SK-N-SH (cell line): ENCODE measurements around the gene SPACA7. TPM values are rescaled to one million over a fixed set of nuclear protein-coding genes. Genes with fewer than 3 reads are reported as not detected.

Experiments used
- CTCF ChIA-PET: fragments of 300-600, 350-600 bp; formaldehyde crosslinking; extraction: SDS; loops from one replicate; lab custom pipeline; 2021; lab: Yijun Ruan, JAX
- POLR2A ChIA-PET: fragments of 350-600 bp; sonication (Branson Sonifier 250); formaldehyde crosslinking; extraction: SDS; loops from one replicate; lab custom pipeline; 2020; ENCODE audit warnings: antibody characterized with exemption, inconsistent platforms; lab: Yijun Ruan, JAX
- DNase-seq: peaks from one replicate; pipeline ENCODE4 v3.0.0; 2012
- H2AFZ ChIP-seq: fragments of 200-600 bp; sonication (generic); 2 replicates; pipeline ENCODE4 v1.8.1; 2016; ENCODE audit warnings: antibody characterized with exemption, mild to moderate bottlenecking, low read depth
- H3F3A ChIP-seq: fragments of 200-600 bp; sonication (generic); replicated peaks from 2 replicates; pipeline ENCODE3; 2016; ENCODE audit warnings: antibody characterized with exemption, mild to moderate bottlenecking; ENCODE audit not compliant: insufficient read depth
- H3K27ac ChIP-seq, 2 experiments: fragments of 200-500 bp in 1 of 2; fragments of 200-600 bp in 1 of 2; sonication (Bioruptor generic) in 1 of 2; sonication (generic), shearing (Covaris generic) in 1 of 2; 2 replicates each; pipeline versions ENCODE4 v1.5.1 to v1.6.1; 2014 to 2016; ENCODE audit warnings: low read depth in 2 of 2, inconsistent platforms in 1 of 2, low read length in 1 of 2, mild to moderate bottlenecking in 1 of 2, mixed read lengths in 1 of 2
- H3K27me3 ChIP-seq: fragments of 200-600 bp; sonication (generic), shearing (Covaris generic); 2 replicates; pipeline ENCODE4 v1.6.1; 2016; ENCODE audit warnings: mixed run types; ENCODE audit not compliant: insufficient read depth
- H3K36me3 ChIP-seq, 2 experiments: fragments of 200-500 bp in 1 of 2; fragments of 200-600 bp in 1 of 2; sonication (Bioruptor generic) in 1 of 2; sonication (generic) in 1 of 2; replicated peaks in 1 of 2; 2 replicates each; pipeline versions ENCODE3 to v1.5.1; 2014 to 2016; ENCODE audit warnings: low read length in 1 of 2, mild to moderate bottlenecking in 1 of 2; ENCODE audit not compliant: insufficient read depth in 2 of 2, control insufficient read depth in 1 of 2
- H3K4me1 ChIP-seq, 2 experiments: fragments of 200-500 bp in 1 of 2; fragments of 200-600 bp in 1 of 2; sonication (Bioruptor generic) in 1 of 2; sonication (generic), shearing (Covaris generic) in 1 of 2; 2 replicates each; pipeline versions ENCODE4 v1.5.1 to v1.6.1; 2014 to 2016; ENCODE audit warnings: low read depth in 1 of 2, low read length in 1 of 2, mixed run types in 1 of 2; ENCODE audit not compliant: insufficient read depth in 2 of 2, control insufficient read depth in 1 of 2
- H3K4me2 ChIP-seq: fragments of 200-600 bp; sonication (generic), shearing (Covaris generic); 2 replicates; pipeline ENCODE4 v1.6.1; 2017; ENCODE audit warnings: mixed run types
- H3K4me3 ChIP-seq, 2 experiments: fragments of 200-500 bp in 1 of 2; fragments of 200-600 bp in 1 of 2; sonication (Bioruptor generic) in 1 of 2; sonication (generic), shearing (Covaris generic) in 1 of 2; 2 replicates each; pipeline versions ENCODE4 v1.5.1 to v1.8.1; 2014 to 2016; ENCODE audit warnings: low read depth in 2 of 2, inconsistent platforms in 1 of 2, low read length in 1 of 2, mild to moderate bottlenecking in 1 of 2, mixed read lengths in 1 of 2, moderate library complexity in 1 of 2
- H3K79me2 ChIP-seq: fragments of 200-600 bp; sonication (generic); 2 replicates; pipeline ENCODE4 v1.8.1; 2017; ENCODE audit warnings: mild to moderate bottlenecking; ENCODE audit not compliant: insufficient read depth
- H3K9ac ChIP-seq: fragments of 200-600 bp; sonication (generic); 2 replicates; pipeline ENCODE4 v1.6.1; 2017; ENCODE audit warnings: mixed run types
- H3K9me2 ChIP-seq: fragments of 200-600 bp; sonication (generic); 2 replicates; pipeline ENCODE4 v1.6.1; 2017; ENCODE audit warnings: mixed run types
- H3K9me3 ChIP-seq: fragments of 200-600 bp; sonication (generic); 2 replicates; pipeline ENCODE4 v1.6.1; 2017; ENCODE audit warnings: mixed run types, mild to moderate bottlenecking, moderate library complexity
- H4K20me1 ChIP-seq: fragments of 200-600 bp; sonication (generic); 2 replicates; pipeline ENCODE4 v1.6.1; 2017; ENCODE audit warnings: mild to moderate bottlenecking, mixed run types; ENCODE audit not compliant: insufficient read depth
- CHD2 ChIP-seq: fragments of 150-350 bp; IDR thresholded peaks from 2 replicates; pipeline ENCODE4 v1.6.1; 2018; ENCODE audit warnings: low read length; ENCODE audit not compliant: partially characterized antibody
- EP300 ChIP-seq, 2 experiments: IDR thresholded peaks; 2 replicates each; pipeline versions ENCODE4 v1.4.0 to v1.6.1; 2012; ENCODE audit warnings: borderline replicate concordance in 1 of 2, low read depth in 1 of 2, low read length in 1 of 2
- EZH2phosphoT487 ChIP-seq: fragments of 200-600 bp; sonication (generic); IDR thresholded peaks from 2 replicates; pipeline ENCODE4 v1.6.1; 2017; ENCODE audit warnings: low read depth, mixed run types, mild to moderate bottlenecking, antibody characterized with exemption, moderate library complexity, borderline replicate concordance
- GABPA ChIP-seq: IDR thresholded peaks from 2 replicates; pipeline ENCODE4 v1.4.0; 2012; ENCODE audit warnings: low read depth, mild to moderate bottlenecking
- GATA2 ChIP-seq: sonication (generic); formaldehyde crosslinking; IDR thresholded peaks from 2 replicates; pipeline ENCODE4 v1.5.0; 2020; ENCODE audit warnings: mild to moderate bottlenecking, missing genetic modification reagents
- NRF1 ChIP-seq: IDR thresholded peaks from 2 replicates; pipeline ENCODE4 v1.6.1; 2012; ENCODE audit warnings: low read depth, mild to moderate bottlenecking, low read length
- POLR2AphosphoS5 ChIP-seq: IDR thresholded peaks from 2 replicates; pipeline ENCODE4 v1.6.1; 2012; ENCODE audit warnings: low read depth, low read length
- RAD21 ChIP-seq: IDR thresholded peaks from 2 replicates; pipeline ENCODE4 v1.6.1; 2012; ENCODE audit warnings: mild to moderate bottlenecking, low read length
- RCOR1 ChIP-seq: fragments of 150-350 bp; IDR thresholded peaks from 2 replicates; pipeline ENCODE4 v1.6.1; 2017; ENCODE audit warnings: antibody characterized with exemption, low read length
- RFX5 ChIP-seq: IDR thresholded peaks from 2 replicates; pipeline ENCODE4 v1.6.1; 2012; ENCODE audit warnings: mild to moderate bottlenecking, improper control_type of control experiment, low read length
- RXRA ChIP-seq: IDR thresholded peaks from 2 replicates; pipeline ENCODE4 v1.4.0; 2012; ENCODE audit warnings: low read depth, mild to moderate bottlenecking, borderline replicate concordance
- SIN3A ChIP-seq: IDR thresholded peaks from 2 replicates; pipeline ENCODE4 v1.6.1; 2012; ENCODE audit warnings: low read depth, mild to moderate bottlenecking, low read length, moderate library complexity, borderline replicate concordance
- TCF12 ChIP-seq: IDR thresholded peaks from 2 replicates; pipeline ENCODE4 v1.4.0; 2012
- WGBS: methylation state at CpG from one replicate; pipeline ENCODE4 v1.1.6; 2017; ENCODE audit warnings: low lambda C conversion rate; 5-methylcytosine and 5-hydroxymethylcytosine counted together
- polyA plus RNA-seq, 3 experiments: library from polyadenylated mRNA; depleted of rRNA; stranded (reverse); fragments of >200 nt; gene quantifications; 2 replicates each; pipeline ENCODE4 v1.2.3, GENCODE V29; 2012
- TF ChIP-seq, protein P1 (sequence below): fragments of 150-350 bp; IDR thresholded peaks from 2 replicates; pipeline ENCODE4 v1.6.1; 2017; ENCODE audit warnings: antibody characterized with exemption, low read length, low read depth, borderline replicate concordance
- TF ChIP-seq, protein P2 (sequence below): IDR thresholded peaks from 2 replicates; pipeline ENCODE4 v1.4.0; 2012; ENCODE audit warnings: low read depth
- TF ChIP-seq, protein P3 (sequence below): fragments of 150-350 bp; IDR thresholded peaks from 2 replicates; pipeline ENCODE4 v1.6.1; 2016; ENCODE audit warnings: mild to moderate bottlenecking, low read depth, low read length
- TF ChIP-seq, protein P4 (sequence below): IDR thresholded peaks from 2 replicates; pipeline ENCODE4; 2012

The SPACA7 gene
- polyA plus RNA-seq, 1 of the 3 experiments (the other 2 are of a cell fraction), result not detected

DNA sequence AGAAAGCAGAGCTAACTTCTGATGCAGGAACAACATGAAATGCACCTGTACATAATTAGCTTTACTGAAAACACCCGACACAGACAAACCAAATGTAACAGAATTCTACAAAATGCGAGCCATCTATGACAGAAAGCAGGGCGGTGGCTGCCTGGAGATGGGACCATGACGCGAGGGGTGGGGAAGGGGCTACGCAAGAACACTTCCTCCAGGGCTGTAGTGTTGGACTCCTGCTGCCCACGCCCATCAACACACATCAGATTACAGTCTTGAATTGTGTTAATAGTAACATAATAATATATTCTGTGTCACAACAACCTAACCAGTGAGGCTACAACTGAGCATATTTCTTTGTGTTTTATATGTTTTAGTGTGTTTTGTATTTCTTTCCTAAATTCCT lies 103.2 kb downstream of the SPACA7 start:
- Histone ChIP-seq H3F3A (no peaks in the 10 kb centered on the region), H3K27me3 (no peaks in the 10 kb centered on the region), H4K20me1 (no peaks in the 10 kb centered on the region), H3K79me2 (no peaks in the 10 kb centered on the region), H3K4me1 (no peaks in the 10 kb centered on the region), H2AFZ (no peak overlapping the region), H3K27ac (no peak overlapping the region), H3K4me2 (no peak overlapping the region), H3K4me3 (no peak overlapping the region; a peak in 1 of 4 replicates), H3K9me2 (0 out of 2 replicates have a peak, but pooled peaks cover 2% of the 10 kb centered on the region), H3K9ac (no peak overlapping the region), H3K36me3 (peaks cover 0 to 3% of the 10 kb centered on the region in 2 experiments), H3K9me3 (peaks cover 4% of the 10 kb centered on the region; the same call in 1 of the 2 replicates)
- ChIA-PET CTCF (no interaction called here), POLR2A (no interaction called here)
- WGBS, result 89% methylated on average over 7 of the region's 7 CpGs
- no peak for TF ChIP-seq GABPA
- TF ChIP-seq, protein P1, sequence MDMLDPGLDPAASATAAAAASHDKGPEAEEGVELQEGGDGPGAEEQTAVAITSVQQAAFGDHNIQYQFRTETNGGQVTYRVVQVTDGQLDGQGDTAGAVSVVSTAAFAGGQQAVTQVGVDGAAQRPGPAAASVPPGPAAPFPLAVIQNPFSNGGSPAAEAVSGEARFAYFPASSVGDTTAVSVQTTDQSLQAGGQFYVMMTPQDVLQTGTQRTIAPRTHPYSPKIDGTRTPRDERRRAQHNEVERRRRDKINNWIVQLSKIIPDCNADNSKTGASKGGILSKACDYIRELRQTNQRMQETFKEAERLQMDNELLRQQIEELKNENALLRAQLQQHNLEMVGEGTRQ, result no peak
- DNase-seq, result no peak

DNA sequence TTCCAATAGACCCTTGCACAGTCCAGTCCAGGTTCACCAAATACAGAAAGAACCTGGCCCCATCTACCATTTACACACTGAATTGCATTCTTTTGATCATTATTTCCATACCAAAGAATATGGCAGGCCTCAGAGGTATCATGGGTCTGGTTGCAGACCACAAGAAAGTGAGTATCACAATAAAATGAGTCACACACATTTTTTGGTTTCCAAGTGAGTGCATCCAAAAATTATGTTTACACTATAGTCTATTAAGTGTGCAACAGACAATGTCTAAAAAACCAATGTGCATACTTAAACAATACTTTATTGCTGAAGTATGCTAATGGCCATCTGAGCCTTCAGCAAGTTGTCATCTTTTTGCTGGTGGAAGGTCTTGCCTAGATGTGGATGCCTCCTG lies 105.3 kb downstream of the SPACA7 start:
- Histone ChIP-seq H3K4me1 (no peaks in the 10 kb centered on the region), H3K9ac (no peak overlapping the region), H3K27me3 (no peaks in the 10 kb centered on the region), H2AFZ (no peak overlapping the region), H3K4me3 (no peak overlapping the region), H3K9me2 (0 out of 2 replicates have a peak, but pooled peaks cover 2% of the 10 kb centered on the region), H3F3A (no peaks in the 10 kb centered on the region), H3K36me3 (peaks cover 6 to 14% of the 10 kb centered on the region in 2 experiments)
- no peak for DNase-seq
- ChIA-PET CTCF (no interaction called here), POLR2A (no interaction called here)
- TF ChIP-seq GATA2 (CRISPR knock-in tag) (no peak), EZH2phosphoT487 (no peak), EP300 (IDR thresholded peaks at IDR 0.05; ENCODE audit: borderline replicate concordance in 1 of 2, low read depth in 1 of 2, low read length in 1 of 2) (no peak), RAD21 (no peak), RFX5 (no peak), SIN3A (no peak), NRF1 (no peak), CHD2 (no peak), RCOR1 (no peak), GABPA (no peak), POLR2AphosphoS5 (no peak), RXRA (no peak), TCF12 (no peak)
- TF ChIP-seq, protein P2, sequence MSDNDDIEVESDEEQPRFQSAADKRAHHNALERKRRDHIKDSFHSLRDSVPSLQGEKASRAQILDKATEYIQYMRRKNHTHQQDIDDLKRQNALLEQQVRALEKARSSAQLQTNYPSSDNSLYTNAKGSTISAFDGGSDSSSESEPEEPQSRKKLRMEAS, result no peak
- TF ChIP-seq, protein P3, sequence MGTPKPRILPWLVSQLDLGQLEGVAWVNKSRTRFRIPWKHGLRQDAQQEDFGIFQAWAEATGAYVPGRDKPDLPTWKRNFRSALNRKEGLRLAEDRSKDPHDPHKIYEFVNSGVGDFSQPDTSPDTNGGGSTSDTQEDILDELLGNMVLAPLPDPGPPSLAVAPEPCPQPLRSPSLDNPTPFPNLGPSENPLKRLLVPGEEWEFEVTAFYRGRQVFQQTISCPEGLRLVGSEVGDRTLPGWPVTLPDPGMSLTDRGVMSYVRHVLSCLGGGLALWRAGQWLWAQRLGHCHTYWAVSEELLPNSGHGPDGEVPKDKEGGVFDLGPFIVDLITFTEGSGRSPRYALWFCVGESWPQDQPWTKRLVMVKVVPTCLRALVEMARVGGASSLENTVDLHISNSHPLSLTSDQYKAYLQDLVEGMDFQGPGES, result no peak
- TF ChIP-seq, protein P4, sequence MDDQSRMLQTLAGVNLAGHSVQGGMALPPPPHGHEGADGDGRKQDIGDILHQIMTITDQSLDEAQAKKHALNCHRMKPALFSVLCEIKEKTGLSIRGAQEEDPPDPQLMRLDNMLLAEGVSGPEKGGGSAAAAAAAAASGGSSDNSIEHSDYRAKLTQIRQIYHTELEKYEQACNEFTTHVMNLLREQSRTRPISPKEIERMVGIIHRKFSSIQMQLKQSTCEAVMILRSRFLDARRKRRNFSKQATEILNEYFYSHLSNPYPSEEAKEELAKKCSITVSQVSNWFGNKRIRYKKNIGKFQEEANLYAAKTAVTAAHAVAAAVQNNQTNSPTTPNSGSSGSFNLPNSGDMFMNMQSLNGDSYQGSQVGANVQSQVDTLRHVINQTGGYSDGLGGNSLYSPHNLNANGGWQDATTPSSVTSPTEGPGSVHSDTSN, result no peak
- TF ChIP-seq, protein P1, result no peak
- TF ChIP-seq, all 33 proteins: peak for 0
- no peak overlapping the region for H3K27ac ChIP-seq
- no peak overlapping the region for H3K4me2 ChIP-seq
- H4K20me1 ChIP-seq, result no peaks in the 10 kb centered on the region
- H3K9me3 ChIP-seq, result peaks cover 4% of the 10 kb centered on the region; the same call in 1 of the 2 replicates
- H3K79me2 ChIP-seq, result no peaks in the 10 kb centered on the region
